Astrocyte (in vitro differentiated cells and primary cell): Measurements from ENCODE around the gene SAMD5. TPM values are rescaled to one million over a fixed set of nuclear protein-coding genes. Genes with fewer than 3 reads are reported as not detected.

Experiments
- DNase-seq: peaks from one replicate; pipeline ENCODE4 v3.0.0-alpha.2; 2010; ENCODE audit warnings: low read depth
- FAIRE-seq: peaks from 2 replicates; lab custom pipeline; 2011; peaks lifted over from hg19 to GRCh38; lab: Jason Lieb, UNC
- H2AFZ ChIP-seq: 2 replicates; pipeline ENCODE4 v1.6.0; 2012; ENCODE audit warnings: low read depth, low read length, inconsistent platforms
- H3K27ac ChIP-seq: 2 replicates; pipeline ENCODE4 v1.5.1; 2011; ENCODE audit warnings: low read depth, low read length, inconsistent platforms
- H3K27me3 ChIP-seq: 2 replicates; pipeline ENCODE4 v1.6.0; 2011; ENCODE audit warnings: low read length, inconsistent platforms; ENCODE audit not compliant: insufficient read depth
- H3K36me3 ChIP-seq: 2 replicates; pipeline ENCODE4 v1.5.1; 2011; ENCODE audit warnings: low read length, inconsistent platforms; ENCODE audit not compliant: insufficient read depth
- H3K4me1 ChIP-seq: 2 replicates; pipeline ENCODE4 v1.5.1; 2011; ENCODE audit warnings: low read length, inconsistent platforms; ENCODE audit not compliant: insufficient read depth
- H3K4me2 ChIP-seq: 2 replicates; pipeline ENCODE4 v1.6.0; 2012; ENCODE audit warnings: low read length, inconsistent platforms
- H3K4me3 ChIP-seq: 2 replicates; pipeline ENCODE4 v1.5.1; 2011; ENCODE audit warnings: low read depth, mild to moderate bottlenecking, low read length, inconsistent platforms; ENCODE audit not compliant: insufficient read depth
- H3K79me2 ChIP-seq: 2 replicates; pipeline ENCODE4 v1.6.0; 2012; ENCODE audit warnings: mild to moderate bottlenecking, low read length, inconsistent platforms; ENCODE audit not compliant: insufficient read depth
- H3K9ac ChIP-seq: 2 replicates; pipeline ENCODE4 v1.6.0; 2012; ENCODE audit warnings: mild to moderate bottlenecking, low read length, inconsistent platforms
- H3K9me3 ChIP-seq: 2 replicates; pipeline ENCODE4 v1.5.1; 2012; ENCODE audit warnings: low read depth, mild to moderate bottlenecking, low read length, inconsistent platforms; ENCODE audit not compliant: insufficient read depth
- H4K20me1 ChIP-seq: 2 replicates; pipeline ENCODE4 v1.6.0; 2012; ENCODE audit warnings: low read length, inconsistent platforms; ENCODE audit not compliant: insufficient read depth
- H3K27ac Mint-ChIP-seq: one replicate; pipeline ENCODE4 v1.8.0; 2021; ENCODE audit warnings: mild to moderate bottlenecking, mixed read lengths; ENCODE audit not compliant: unreplicated experiment
- H3K27me3 Mint-ChIP-seq: one replicate; pipeline ENCODE4 v1.8.0; 2021; ENCODE audit warnings: low read depth, mixed read lengths; ENCODE audit not compliant: unreplicated experiment
- H3K36me3 Mint-ChIP-seq: one replicate; pipeline ENCODE4 v1.8.0; 2021; ENCODE audit warnings: low read depth, mixed read lengths; ENCODE audit not compliant: unreplicated experiment
- H3K4me1 Mint-ChIP-seq: one replicate; pipeline ENCODE4 v1.8.0; 2021; ENCODE audit warnings: low read depth, mixed read lengths; ENCODE audit not compliant: unreplicated experiment
- H3K4me3 Mint-ChIP-seq: one replicate; pipeline ENCODE4 v1.8.0; 2021; ENCODE audit warnings: mild to moderate bottlenecking, moderate library complexity, mixed read lengths; ENCODE audit not compliant: unreplicated experiment
- H3K9me3 Mint-ChIP-seq: one replicate; pipeline ENCODE4 v1.8.0; 2021; ENCODE audit warnings: mild to moderate bottlenecking, mixed read lengths; ENCODE audit not compliant: unreplicated experiment
- CTCF ChIP-seq: IDR thresholded peaks from 2 replicates; pipeline ENCODE4 v1.5.1; 2011; ENCODE audit warnings: low read depth, mild to moderate bottlenecking, inconsistent platforms, low read length, moderate library complexity; ENCODE audit not compliant: insufficient read depth
- EZH2 ChIP-seq: IDR thresholded peaks from 2 replicates; pipeline ENCODE4 v1.6.1; 2012; ENCODE audit warnings: mild to moderate bottlenecking, low read length, inconsistent platforms; ENCODE audit not compliant: insufficient read depth
- total RNA-seq: library from RNA; stranded (reverse); gene quantifications from 2 replicates; pipeline ENCODE4 v1.2.1, GENCODE V29; 2021

SAMD5 gene
- total RNA-seq, 1 donor from 2014 or later, result 0.93 TPM

GRCh38 chr6:147553099-147553498, 44.6 kb downstream of the SAMD5 start:
- H3K27me3 ChIP-seq, result no peaks in the 10 kb centered on the region
- FAIRE-seq, result no peak
- no peaks in the 10 kb centered on the region for H4K20me1 ChIP-seq
- no peaks in the 10 kb centered on the region for H3K36me3 Mint-ChIP-seq
- no peaks in the 10 kb centered on the region for H3K4me1 Mint-ChIP-seq
- no peak overlapping the region for H3K27ac ChIP-seq
- no peak for DNase-seq
- H3K79me2 ChIP-seq, result no peaks in the 10 kb centered on the region
- no peaks in the 10 kb centered on the region for H3K9me3 Mint-ChIP-seq
- H3K4me3 Mint-ChIP-seq, result no peak overlapping the region
- no peak for TF ChIP-seq CTCF
- TF ChIP-seq EZH2, result no peak
- H2AFZ ChIP-seq, result no peak overlapping the region
- H3K9me3 ChIP-seq, result no peaks in the 10 kb centered on the region
- H3K27ac Mint-ChIP-seq, result no peak overlapping the region
- H3K4me2 ChIP-seq, result no peak overlapping the region
- H3K4me3 ChIP-seq, result no peak overlapping the region
- no peak overlapping the region for H3K9ac ChIP-seq
- no peaks in the 10 kb centered on the region for H3K27me3 Mint-ChIP-seq
- no peaks in the 10 kb centered on the region for H3K4me1 ChIP-seq
- no peaks in the 10 kb centered on the region for H3K36me3 ChIP-seq

- no peak for DNase-seq
- Mint-ChIP-seq H3K36me3 (no peaks in the 10 kb centered on the region), H3K9me3 (no peaks in the 10 kb centered on the region), H3K27me3 (no peaks in the 10 kb centered on the region), H3K4me3 (no peak overlapping the region), H3K4me1 (no peaks in the 10 kb centered on the region), H3K27ac (no peak overlapping the region)
- H3K27me3 ChIP-seq, result no peaks in the 10 kb centered on the region
- H3K4me3 ChIP-seq, result no peak overlapping the region
- H3K79me2 ChIP-seq, result no peaks in the 10 kb centered on the region
- no peak overlapping the region for H3K9ac ChIP-seq
- H3K4me2 ChIP-seq, result no peak overlapping the region
- no peaks in the 10 kb centered on the region for H3K36me3 ChIP-seq
- H3K9me3 ChIP-seq, result no peaks in the 10 kb centered on the region
- no peaks in the 10 kb centered on the region for H4K20me1 ChIP-seq
- no peaks in the 10 kb centered on the region for H3K4me1 ChIP-seq
- H2AFZ ChIP-seq, result no peak overlapping the region
- H3K27ac ChIP-seq, result no peak overlapping the region
- FAIRE-seq, result no peak
- TF ChIP-seq CTCF (no peak), EZH2 (no peak)
Measured at GRCh38 chr6:147554281-147554680, 45.8 kb downstream of the SAMD5 start.

DNA sequence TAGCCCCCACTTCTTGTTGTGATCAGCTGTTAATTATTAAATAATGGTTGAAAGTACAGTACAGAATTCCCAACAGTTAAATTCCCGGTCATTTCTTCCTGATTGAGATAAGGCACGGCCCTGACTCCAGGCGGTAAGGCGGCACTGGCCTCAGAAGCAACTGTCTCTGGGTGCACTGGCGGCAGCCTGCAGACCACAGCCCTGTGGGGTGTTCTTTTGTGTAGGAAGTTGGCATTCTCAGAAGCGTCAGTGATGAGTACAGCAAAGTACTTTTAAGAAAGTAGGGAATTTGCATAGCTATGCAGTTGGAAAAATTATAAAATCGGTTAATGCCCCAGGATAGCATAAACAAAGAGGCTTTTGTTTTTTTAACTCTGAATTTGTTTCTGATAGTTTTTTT, 50.5 kb downstream of the SAMD5 start:
- H3K9me3 Mint-ChIP-seq, result no peaks in the 10 kb centered on the region

More for the DNA sequence above, 50.5 kb downstream of the SAMD5 start:
- no peaks in the 10 kb centered on the region for H3K27me3 ChIP-seq
- no peak overlapping the region for H3K4me3 ChIP-seq
- H3K27ac ChIP-seq, result no peak overlapping the region
- DNase-seq, result no peak
- Mint-ChIP-seq H3K36me3 (no peaks in the 10 kb centered on the region), H3K27ac (no peak overlapping the region), H3K27me3 (no peaks in the 10 kb centered on the region), H3K4me1 (no peaks in the 10 kb centered on the region), H3K4me3 (no peak overlapping the region)
- no peak overlapping the region for H3K9ac ChIP-seq
- no peak overlapping the region for H3K4me2 ChIP-seq
- H3K9me3 ChIP-seq, result no peaks in the 10 kb centered on the region
- no peaks in the 10 kb centered on the region for H3K36me3 ChIP-seq
- no peak for FAIRE-seq
- peak overlapping the region; percentile 11 for H2AFZ ChIP-seq
- no peaks in the 10 kb centered on the region for H3K4me1 ChIP-seq
- H4K20me1 ChIP-seq, result no peaks in the 10 kb centered on the region
- H3K79me2 ChIP-seq, result no peaks in the 10 kb centered on the region
- TF ChIP-seq EZH2 (no peak), CTCF (no peak)
